A375 (cell line): ENCODE data around the gene CPEB4. TPM values are rescaled to one million over a fixed set of nuclear protein-coding genes. Genes with fewer than 3 reads are reported as not detected.

Experiments
- total RNA-seq: library from RNA; depleted of rRNA; stranded (reverse); fragments of >200 nt; shearing (Covaris generic); gene quantifications from 2 replicates; pipeline ENCODE4 v1.2.3, GENCODE V29; 2014; rRNA removed

Gene CPEB4
- 18.9 and 20.7 TPM in 2 replicates for total RNA-seq

GRCh38 chr5:173887610-173888472 lies at the start of gene CPEB4:
TSS of gene CPEB4 (plus strand) at chr5:173888349. CDS start at chr5:173889734, 1,385 bp downstream.

GRCh38 chr5:173988554-173989431 lies 100.6 kb downstream of the CPEB4 start, which contains the start of gene C5orf47:
TSS of gene C5orf47 (plus strand) at chr5:173989170. CDS start at chr5:173989264, 94 bp downstream.

Other genes starting within 250 kb of the CPEB4 start
- not detected in 2 replicates for gene C5orf47, start 100.8 kb downstream of the CPEB4 start, total RNA-seq
- not detected in 2 replicates for gene NSG2, start 157.4 kb downstream of the CPEB4 start, total RNA-seq